RPMI7951 (cell line): ENCODE measurements around the gene DHX9. TPM values are rescaled to one million over a fixed set of nuclear protein-coding genes. Genes with fewer than 3 reads are reported as not detected.
A peak's percentile ranks its signal among the peaks of the same experiment; 100 is the strongest.

ENCODE experiments used
- DNase-seq: peaks from one replicate; pipeline ENCODE4 v3.0.0-alpha.2; 2012; ENCODE audit warnings: low read depth
- total RNA-seq: library from RNA; depleted of rRNA; stranded (reverse); fragments of >200 nt; shearing (Covaris generic); gene quantifications from 2 replicates; pipeline ENCODE4 v1.2.3, GENCODE V29; 2014; rRNA removed

Gene DHX9
- total RNA-seq: 121 and 126 TPM in 2 replicates

- peak; percentile 81 for DNase-seq
Observed at GRCh38 chr1:182839209-182840066, at the start of gene DHX9. DHX9 (plus strand) TSS chr1:182839347; CDS start chr1:182842567, 3,220 bp downstream.

- DNase-seq: no peak
Observed at GRCh38 chr1:182791281-182792179, 47.6 kb upstream of the DHX9 start.

- DNase-seq: no peak
Observed at GRCh38 chr1:182794091-182794490, 45.1 kb upstream of the DHX9 start.

- no peak for DNase-seq
Observed at GRCh38 chr1:182794676-182795201, 44.4 kb upstream of the DHX9 start.

GRCh38 chr1:182795563-182796228 is 43.5 kb upstream of the DHX9 start:
- no peak for DNase-seq

- no peak for DNase-seq
Observed at GRCh38 chr1:182802006-182802803, 36.9 kb upstream of the DHX9 start.

GRCh38 chr1:182803846-182804245 is 35.3 kb upstream of the DHX9 start:
- peak; percentile 16 for DNase-seq

GRCh38 chr1:182806015-182806678 is 33.0 kb upstream of the DHX9 start:
- DNase-seq: no peak

- DNase-seq: no peak
Observed at GRCh38 chr1:182807907-182808306, 31.2 kb upstream of the DHX9 start.

- peak; percentile 36 for DNase-seq
Observed at GRCh38 chr1:182809414-182809957, 29.7 kb upstream of the DHX9 start.

GRCh38 chr1:182811975-182812722 is 27.0 kb upstream of the DHX9 start:
- DNase-seq: no peak

- no peak for DNase-seq
Observed at GRCh38 chr1:182816863-182817262, 22.3 kb upstream of the DHX9 start.

GRCh38 chr1:182817802-182818201 is 21.3 kb upstream of the DHX9 start:
- no peak for DNase-seq

GRCh38 chr1:182823220-182823619 is 15.9 kb upstream of the DHX9 start:
- DNase-seq: no peak

GRCh38 chr1:182826892-182827291 is 12.3 kb upstream of the DHX9 start:
- DNase-seq: no peak

- DNase-seq: no peak
Observed at GRCh38 chr1:182829285-182829932, 9.7 kb upstream of the DHX9 start.

- DNase-seq: peak; percentile 18
Observed at GRCh38 chr1:182833271-182833670, 5.9 kb upstream of the DHX9 start.

GRCh38 chr1:182834326-182834725 is 4.8 kb upstream of the DHX9 start:
- DNase-seq: no peak

- no peak for DNase-seq
Observed at GRCh38 chr1:182835806-182836205, 3.3 kb upstream of the DHX9 start.
